CD14-positive monocyte (primary cell): Measurements from ENCODE around the gene ZMYM1. TPM values are rescaled to one million over a fixed set of nuclear protein-coding genes. Genes with fewer than 3 reads are reported as not detected.
A peak's percentile ranks its signal among the peaks of the same experiment; 100 is the strongest.

Source experiments
- DNase-seq, 3 donors: peaks; one replicate each; pipeline ENCODE4 v3.0.0-alpha.2; 2011 to 2022
- H2AFZ ChIP-seq: 2 replicates; pipeline ENCODE4 v1.6.0; 2012; ENCODE audit warnings: mild to moderate bottlenecking, low read depth, low read length, inconsistent platforms; ENCODE audit not compliant: insufficient read depth, poor library complexity, severe bottlenecking
- H3K27ac ChIP-seq, 2 donors: 1 replicate in 1 of 2; 2 replicates in 1 of 2; pipeline ENCODE4 v1.5.1; 2012 to 2013; ENCODE audit warnings: low read length in 2 of 2, control low read depth in 1 of 2, inconsistent platforms in 1 of 2, low read depth in 1 of 2, mild to moderate bottlenecking in 1 of 2
- H3K27me3 ChIP-seq, 2 donors: one replicate each; pipeline versions ENCODE4 v1.6.0 to v1.6.1; 2011 to 2013; ENCODE audit warnings: low read length in 2 of 2; ENCODE audit not compliant: control insufficient read depth in 2 of 2, insufficient read depth in 2 of 2
- H3K36me3 ChIP-seq, 2 donors: replicated peaks in 1 of 2; 1 replicate in 1 of 2; 2 replicates in 1 of 2; pipeline versions ENCODE4 v1.5.1 to v1.6.1; 2012 to 2013; ENCODE audit warnings: low read length in 2 of 2, control low read depth in 1 of 2, inconsistent platforms in 1 of 2, mild to moderate bottlenecking in 1 of 2; ENCODE audit not compliant: insufficient read depth in 2 of 2, control insufficient read depth in 1 of 2
- H3K4me1 ChIP-seq, 2 donors: 1 replicate in 1 of 2; 2 replicates in 1 of 2; pipeline versions ENCODE4 v1.5.1 to v1.6.1; 2012 to 2013; ENCODE audit warnings: low read length in 2 of 2, control low read depth in 1 of 2, inconsistent platforms in 1 of 2, mild to moderate bottlenecking in 1 of 2, moderate library complexity in 1 of 2; ENCODE audit not compliant: insufficient read depth in 2 of 2, control insufficient read depth in 1 of 2
- H3K4me2 ChIP-seq: replicated peaks from 2 replicates; pipeline ENCODE3; 2012; ENCODE audit warnings: low read length, moderate library complexity, mild to moderate bottlenecking; ENCODE audit not compliant: poor library complexity, severe bottlenecking; ENCODE audit errors: extremely low read depth
- H3K4me3 ChIP-seq, 3 experiments: fragments of 200-600 bp in 1 of 3; sonication (generic) in 1 of 3; replicated peaks in 1 of 3; 1 replicate in 2 of 3; 2 replicates in 1 of 3; pipeline ENCODE4 v1.5.1; 2011 to 2013; ENCODE audit warnings: low read length in 3 of 3, mild to moderate bottlenecking in 3 of 3, control low read depth in 2 of 3, low read depth in 2 of 3, inconsistent platforms in 1 of 3, moderate library complexity in 1 of 3
- H3K79me2 ChIP-seq: 2 replicates; pipeline ENCODE4 v1.6.0; 2012; ENCODE audit warnings: mild to moderate bottlenecking, control low read depth, inconsistent platforms, low read length, moderate library complexity; ENCODE audit not compliant: insufficient read depth
- H3K9ac ChIP-seq: 2 replicates; pipeline ENCODE4 v1.6.0; 2017; ENCODE audit warnings: low read length, mild to moderate bottlenecking; ENCODE audit not compliant: insufficient read depth, poor library complexity, severe bottlenecking
- H3K9me3 ChIP-seq, 2 donors: replicated peaks in 1 of 2; 1 replicate in 1 of 2; 2 replicates in 1 of 2; pipeline versions ENCODE4 v1.5.1 to v1.6.1; 2012 to 2013; ENCODE audit warnings: low read length in 2 of 2, control low read depth in 1 of 2; ENCODE audit not compliant: control insufficient read depth in 1 of 2, insufficient read depth in 1 of 2
- H4K20me1 ChIP-seq: 2 replicates; pipeline ENCODE4 v1.6.0; 2012; ENCODE audit warnings: mild to moderate bottlenecking, low read length, control low read depth, moderate library complexity; ENCODE audit not compliant: insufficient read depth
- H3K27ac Mint-ChIP-seq, 7 donors: one replicate each; pipeline ENCODE4 v1.8.0; 2020; ENCODE audit warnings: mild to moderate bottlenecking in 7 of 7, mixed read lengths in 7 of 7, moderate library complexity in 6 of 7, inconsistent platforms in 2 of 7
- H3K27me3 Mint-ChIP-seq, 3 donors: one replicate each; pipeline ENCODE4 v1.8.0; 2021 to 2022; ENCODE audit warnings: low read depth in 3 of 3, mild to moderate bottlenecking in 3 of 3, mixed read lengths in 3 of 3, moderate library complexity in 3 of 3, inconsistent platforms in 1 of 3
- H3K36me3 Mint-ChIP-seq, 2 donors: one replicate each; pipeline ENCODE4 v1.8.0; 2020; ENCODE audit warnings: mixed read lengths in 2 of 2, inconsistent platforms in 1 of 2, mild to moderate bottlenecking in 1 of 2
- H3K4me1 Mint-ChIP-seq: one replicate; pipeline ENCODE4 v1.8.0; 2020; ENCODE audit warnings: mild to moderate bottlenecking, mixed read lengths
- H3K4me3 Mint-ChIP-seq, 2 donors: one replicate each; pipeline ENCODE4 v1.8.0; 2020; ENCODE audit warnings: mild to moderate bottlenecking in 2 of 2, mixed read lengths in 2 of 2, moderate library complexity in 1 of 2
- H3K9me3 Mint-ChIP-seq, 7 donors: one replicate each; pipeline ENCODE4 v1.8.0; 2020 to 2022; ENCODE audit warnings: mixed read lengths in 7 of 7, mild to moderate bottlenecking in 6 of 7, moderate library complexity in 6 of 7, inconsistent platforms in 2 of 7
- WGBS: methylation state at CpG from one replicate; pipeline ENCODE4 v1.1.5; 2013; ENCODE audit warnings: missing lambda C conversion rate; ENCODE audit not compliant: insufficient coverage; 5-methylcytosine and 5-hydroxymethylcytosine counted together
- intact Hi-C, 2 donors: fragments of 100-400 bp; cut with micrococcal nuclease; formaldehyde crosslinking; loops; one replicate each; pipeline versions ENCODE4 v1.15.0 to v1.15.1; 2023
- polyA plus RNA-seq, 3 donors: library from polyadenylated mRNA; depleted of rRNA in 1 of 3; unstranded in 2 of 3; stranded (reverse) in 1 of 3; fragments of 300-500 nt in 2 of 3; fragments of >200 nt in 1 of 3; fragmentation: Illumina TruSeq in 2 of 3; gene quantifications; 1 replicate in 2 of 3; 2 replicates in 1 of 3; pipeline ENCODE4 v1.2.3, GENCODE V29; 2012 to 2021
- TF ChIP-seq, protein P1 (sequence below): fragments of 200-600 bp; IDR thresholded peaks from one replicate; pipeline ENCODE4 v1.8.0; 2022; ENCODE audit warnings: antibody characterized with exemption, mild to moderate bottlenecking

ZMYM1 gene
- polyA plus RNA-seq, 3 donors: 3.4 to 6.1 (median 4.5) TPM

DNA sequence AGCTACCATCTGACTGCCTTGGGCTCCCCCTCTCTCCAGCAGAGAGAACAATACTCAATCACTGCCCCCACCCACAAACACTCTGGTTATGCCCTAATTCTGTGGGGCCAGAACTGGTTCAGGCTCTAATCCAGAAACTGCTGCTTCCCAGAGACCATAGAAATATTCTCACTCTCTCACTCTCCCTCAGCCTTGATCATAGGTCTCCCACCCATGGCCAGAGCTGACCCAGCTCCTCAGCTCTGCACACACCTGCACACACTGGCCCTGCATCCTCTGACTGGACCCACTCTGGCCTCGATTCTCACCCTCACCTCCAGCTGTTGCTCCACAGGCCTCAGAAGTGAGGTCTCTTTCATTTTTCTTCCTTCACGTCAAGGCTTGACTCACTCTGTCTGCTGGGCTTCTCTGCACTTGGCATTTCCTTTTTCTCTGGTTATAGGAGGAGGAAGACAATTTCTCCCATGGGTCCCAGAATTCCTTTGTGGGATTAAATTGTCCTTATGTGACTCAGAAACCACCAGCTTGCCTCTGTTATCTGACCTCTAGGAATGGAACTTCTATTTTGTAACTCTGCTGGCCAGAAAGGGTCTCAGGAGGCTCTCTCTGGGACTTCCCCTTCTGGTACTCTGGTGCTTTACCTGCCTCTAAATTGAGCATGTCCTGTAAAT is 31.9 kb upstream of the ZMYM1 start:
- Histone ChIP-seq H3K4me1 (no peaks in the 10 kb centered on the region), H3K9me3 (no peaks in the 10 kb centered on the region), H2AFZ (peak overlapping the region; percentile 48), H4K20me1 (no peaks in the 10 kb centered on the region), H3K4me2 (no peak overlapping the region), H3K79me2 (no peaks in the 10 kb centered on the region), H3K27me3 (no peaks in the 10 kb centered on the region), H3K36me3 (no peaks in the 10 kb centered on the region), H3K9ac (no peak overlapping the region), H3K27ac (no peak overlapping the region), H3K4me3 (no peak overlapping the region)
- Mint-ChIP-seq H3K27ac (peak overlapping the region in 1 of 7 donors; percentile 18), H3K4me1 (peaks cover 6% of the 10 kb centered on the region), H3K9me3 (peaks cover 0 to 3% (median 0%) of the 10 kb centered on the region in 7 donors), H3K4me3 (no peak overlapping the region), H3K36me3 (no peaks in the 10 kb centered on the region), H3K27me3 (peaks cover 5 to 7% (median 6%) of the 10 kb centered on the region in 3 donors)
- TF ChIP-seq, protein P1, sequence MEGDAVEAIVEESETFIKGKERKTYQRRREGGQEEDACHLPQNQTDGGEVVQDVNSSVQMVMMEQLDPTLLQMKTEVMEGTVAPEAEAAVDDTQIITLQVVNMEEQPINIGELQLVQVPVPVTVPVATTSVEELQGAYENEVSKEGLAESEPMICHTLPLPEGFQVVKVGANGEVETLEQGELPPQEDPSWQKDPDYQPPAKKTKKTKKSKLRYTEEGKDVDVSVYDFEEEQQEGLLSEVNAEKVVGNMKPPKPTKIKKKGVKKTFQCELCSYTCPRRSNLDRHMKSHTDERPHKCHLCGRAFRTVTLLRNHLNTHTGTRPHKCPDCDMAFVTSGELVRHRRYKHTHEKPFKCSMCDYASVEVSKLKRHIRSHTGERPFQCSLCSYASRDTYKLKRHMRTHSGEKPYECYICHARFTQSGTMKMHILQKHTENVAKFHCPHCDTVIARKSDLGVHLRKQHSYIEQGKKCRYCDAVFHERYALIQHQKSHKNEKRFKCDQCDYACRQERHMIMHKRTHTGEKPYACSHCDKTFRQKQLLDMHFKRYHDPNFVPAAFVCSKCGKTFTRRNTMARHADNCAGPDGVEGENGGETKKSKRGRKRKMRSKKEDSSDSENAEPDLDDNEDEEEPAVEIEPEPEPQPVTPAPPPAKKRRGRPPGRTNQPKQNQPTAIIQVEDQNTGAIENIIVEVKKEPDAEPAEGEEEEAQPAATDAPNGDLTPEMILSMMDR: no peak
- intact Hi-C loops: no loop called here
- 40% methylated on average over 1 of the region's 2 CpGs for WGBS
- no peak for DNase-seq

DNA sequence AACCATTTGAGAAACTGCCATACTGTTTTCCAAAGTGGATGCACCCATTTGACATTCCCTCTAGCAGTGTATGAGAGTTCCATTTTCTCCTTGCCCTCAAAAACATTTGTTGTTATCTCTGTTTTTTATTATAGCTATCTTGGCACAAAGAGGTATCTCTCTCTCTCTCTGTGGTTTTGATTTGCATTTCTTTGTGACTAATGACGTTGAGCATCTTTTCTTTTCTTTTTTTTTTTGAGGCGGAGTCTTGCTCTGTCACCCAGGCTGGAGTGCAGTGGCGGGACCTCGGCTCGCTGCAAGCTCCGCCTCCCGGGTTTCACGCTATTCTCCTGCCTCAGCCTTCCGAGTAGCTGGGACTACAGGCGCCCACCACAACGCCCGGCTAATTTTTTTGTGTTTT is 30.1 kb upstream of the ZMYM1 start:
- no peaks in the 10 kb centered on the region for H3K27me3 ChIP-seq
- Mint-ChIP-seq H3K27me3 (peaks cover 5 to 7% (median 6%) of the 10 kb centered on the region in 3 donors), H3K4me3 (no peak overlapping the region), H3K36me3 (no peaks in the 10 kb centered on the region), H3K27ac (no peak overlapping the region), H3K9me3 (peaks cover 0 to 3% (median 0%) of the 10 kb centered on the region in 7 donors), H3K4me1 (peaks cover 6% of the 10 kb centered on the region)
- TF ChIP-seq, protein P1: no peak
- H2AFZ ChIP-seq: no peak overlapping the region
- H3K36me3 ChIP-seq: no peaks in the 10 kb centered on the region
- no peak for DNase-seq
- no peaks in the 10 kb centered on the region for H3K4me1 ChIP-seq
- H3K4me2 ChIP-seq: no peak overlapping the region
- no peak overlapping the region for H3K27ac ChIP-seq
- 87% methylated on average over 6 of the region's 12 CpGs for WGBS
- no peaks in the 10 kb centered on the region for H4K20me1 ChIP-seq
- intact Hi-C loops: no loop called here
- H3K79me2 ChIP-seq: no peaks in the 10 kb centered on the region
- no peaks in the 10 kb centered on the region for H3K9me3 ChIP-seq
- no peak overlapping the region for H3K4me3 ChIP-seq
- no peak overlapping the region for H3K9ac ChIP-seq
